ENCODE measurements around the gene PLCB4.

Gene PLCB4

GRCh38 chr20:9411833-9412232 is 342.9 kb downstream of the PLCB4 start:
- no peak for DNase-seq

GRCh38 chr20:9412309-9412708 is 343.4 kb downstream of the PLCB4 start:
- DNase-seq, result no peak

- no peak for DNase-seq
Observed at GRCh38 chr20:9413001-9413400, 344.1 kb downstream of the PLCB4 start.

- DNase-seq, result no peak
Observed at GRCh38 chr20:9415426-9415825, 346.5 kb downstream of the PLCB4 start.

GRCh38 chr20:9416421-9416820 is 347.5 kb downstream of the PLCB4 start:
- DNase-seq, result no peak

- no peak for DNase-seq
Observed at GRCh38 chr20:9417665-9418064, 348.8 kb downstream of the PLCB4 start.

- DNase-seq, result no peak
Observed at GRCh38 chr20:9422321-9423057, 353.6 kb downstream of the PLCB4 start.

- DNase-seq, result no peak
Observed at GRCh38 chr20:9424551-9424950, 355.7 kb downstream of the PLCB4 start.

- DNase-seq, result no peak
Observed at GRCh38 chr20:9427430-9428291, 358.8 kb downstream of the PLCB4 start.

- DNase-seq, result no peak
Observed at GRCh38 chr20:9428292-9428607, 359.4 kb downstream of the PLCB4 start.

- DNase-seq, result no peak
Observed at GRCh38 chr20:9439806-9440205, 370.9 kb downstream of the PLCB4 start.

GRCh38 chr20:9440892-9441291 is 372.0 kb downstream of the PLCB4 start:
- DNase-seq, result no peak

GRCh38 chr20:9441948-9442347 is 373.1 kb downstream of the PLCB4 start:
- no peak for DNase-seq

GRCh38 chr20:9442858-9443257 is 374.0 kb downstream of the PLCB4 start:
- no peak for DNase-seq

GRCh38 chr20:9444921-9445320 is 376.0 kb downstream of the PLCB4 start:
- DNase-seq, result no peak

GRCh38 chr20:9447182-9447581 is 378.3 kb downstream of the PLCB4 start:
- DNase-seq, result no peak

- DNase-seq, result no peak
Observed at GRCh38 chr20:9453201-9453600, 384.3 kb downstream of the PLCB4 start.

- DNase-seq, result no peak
Observed at GRCh38 chr20:9454791-9455190, 385.9 kb downstream of the PLCB4 start.

- no peak for DNase-seq
Observed at GRCh38 chr20:9457136-9457535, 388.2 kb downstream of the PLCB4 start.

- no peak for DNase-seq
Observed at GRCh38 chr20:9458138-9458796, 389.4 kb downstream of the PLCB4 start.

- no peak for DNase-seq
Observed at GRCh38 chr20:9460518-9460917, 391.6 kb downstream of the PLCB4 start.

GRCh38 chr20:9467995-9468394 is 399.1 kb downstream of the PLCB4 start:
- no peak for DNase-seq

GRCh38 chr20:9474835-9475415 is 406.0 kb downstream of the PLCB4 start:
- peak in 1 of 2 donors; percentile 31 for DNase-seq

Data from hippocampal formation (tissue), 2 donors.